IMR-90 (cell line): ENCODE data around the gene RNASEH2B. TPM values are rescaled to one million over a fixed set of nuclear protein-coding genes. Genes with fewer than 3 reads are reported as not detected.

ENCODE experiments used
- ATAC-seq: fragments of 200-7000 bp; cut with Tn5 transposase; 2 replicates; pipeline ENCODE4 v1.9.1; 2020; ENCODE audit warnings: low read depth, mild to moderate bottlenecking, moderate library complexity
- BruUV-seq: library from RNA; stranded (reverse); fragments of 400-500 nt; replicated peaks from 2 replicates; lab custom pipeline; 2021; lab: Mats Ljungman, UMichigan
- CTCF ChIA-PET: fragments of 300-600 bp; formaldehyde crosslinking; extraction: SDS; loops from one replicate; lab custom pipeline; 2021; ENCODE audit warnings: antibody characterized with exemption; lab: Yijun Ruan, JAX
- POLR2A ChIA-PET: fragments of 300-600 bp; sonication (Branson Sonifier 250); formaldehyde crosslinking; loops from one replicate; lab custom pipeline; 2022; ENCODE audit warnings: antibody characterized with exemption; ENCODE audit not compliant: unreplicated experiment; lab: Charles Lee
- DNase-seq: peaks from one replicate; pipeline ENCODE4 v3.0.0; 2013
- H2AFZ ChIP-seq: replicated peaks from 2 replicates; pipeline ENCODE3; 2013; ENCODE audit warnings: low read length, mild to moderate bottlenecking; ENCODE audit not compliant: poor library complexity
- H2AK5ac ChIP-seq: 2 replicates; pipeline ENCODE4 v1.6.1; 2013; ENCODE audit warnings: low read depth, low read length, inconsistent platforms
- H2AK9ac ChIP-seq: replicated peaks from 2 replicates; pipeline ENCODE3; 2013; ENCODE audit warnings: mild to moderate bottlenecking, low read depth, low read length, moderate library complexity; ENCODE audit not compliant: poor library complexity
- H2BK120ac ChIP-seq: 2 replicates; pipeline ENCODE4 v1.6.1; 2013; ENCODE audit warnings: low read depth, low read length, inconsistent platforms
- H2BK15ac ChIP-seq: 3 replicates; pipeline ENCODE4 v1.6.1; 2013; ENCODE audit warnings: low read depth, low read length, inconsistent platforms
- H2BK20ac ChIP-seq: 2 replicates; pipeline ENCODE4 v1.6.1; 2013; ENCODE audit warnings: low read depth, mild to moderate bottlenecking, inconsistent platforms, low read length, moderate library complexity
- H2BK5ac ChIP-seq: 2 replicates; pipeline ENCODE4 v1.6.1; 2013; ENCODE audit warnings: mild to moderate bottlenecking, low read depth, low read length, inconsistent platforms; ENCODE audit not compliant: poor library complexity, severe bottlenecking
- H3K14ac ChIP-seq: replicated peaks from 2 replicates; pipeline ENCODE4 v1.6.1; 2013; ENCODE audit warnings: low read depth, low read length, inconsistent platforms
- H3K18ac ChIP-seq: 2 replicates; pipeline ENCODE4 v1.6.1; 2013; ENCODE audit warnings: low read depth, low read length, control low read depth
- H3K23ac ChIP-seq: 2 replicates; pipeline ENCODE4 v1.6.1; 2013; ENCODE audit warnings: low read depth, low read length, inconsistent platforms
- H3K27ac ChIP-seq: 2 replicates; pipeline ENCODE4 v1.5.1; 2013; ENCODE audit warnings: mild to moderate bottlenecking, control low read depth, low read length; ENCODE audit not compliant: insufficient read depth
- H3K27me3 ChIP-seq: 2 replicates; pipeline ENCODE4 v1.6.1; 2013; ENCODE audit warnings: low read length; ENCODE audit not compliant: control insufficient read depth, insufficient read depth
- H3K36me3 ChIP-seq: 2 replicates; pipeline ENCODE4 v1.6.1; 2013; ENCODE audit warnings: low read length, mixed read lengths; ENCODE audit not compliant: control insufficient read depth, insufficient read depth
- H3K4ac ChIP-seq: 2 replicates; pipeline ENCODE4 v1.6.1; 2013; ENCODE audit warnings: low read depth, low read length, inconsistent platforms
- H3K4me1 ChIP-seq: 2 replicates; pipeline ENCODE4 v1.6.1; 2013; ENCODE audit warnings: low read length, mixed read lengths; ENCODE audit not compliant: control insufficient read depth, insufficient read depth
- H3K4me2 ChIP-seq: 2 replicates; pipeline ENCODE4 v1.6.1; 2013; ENCODE audit warnings: low read depth, mild to moderate bottlenecking, control low read depth, low read length, moderate library complexity
- H3K4me3 ChIP-seq: 2 replicates; pipeline ENCODE4 v1.5.1; 2013; ENCODE audit warnings: low read depth, mild to moderate bottlenecking, control low read depth, low read length, moderate library complexity; ENCODE audit not compliant: insufficient read depth
- H3K56ac ChIP-seq: 2 replicates; pipeline ENCODE4 v1.6.1; 2013; ENCODE audit warnings: low read length, inconsistent platforms; ENCODE audit not compliant: insufficient read depth; ENCODE audit errors: extremely low read depth
- H3K79me1 ChIP-seq, 2 experiments: 2 replicates each; pipeline ENCODE4 v1.6.1; 2013; ENCODE audit warnings: low read length in 2 of 2, inconsistent platforms in 1 of 2, low read depth in 1 of 2
- H3K9ac ChIP-seq: 2 replicates; pipeline ENCODE4 v1.6.1; 2013; ENCODE audit warnings: low read depth, low read length, control low read depth
- H3K9me1 ChIP-seq: 2 replicates; pipeline ENCODE4 v1.6.1; 2013; ENCODE audit warnings: low read length, inconsistent platforms; ENCODE audit not compliant: insufficient read depth
- H3K9me3 ChIP-seq: 2 replicates; pipeline ENCODE4 v1.6.1; 2013; ENCODE audit warnings: low read length; ENCODE audit not compliant: control insufficient read depth, insufficient read depth
- H4K20me1 ChIP-seq: 2 replicates; pipeline ENCODE4 v1.6.1; 2013; ENCODE audit warnings: low read length, inconsistent platforms; ENCODE audit not compliant: insufficient read depth
- H4K5ac ChIP-seq: 2 replicates; pipeline ENCODE4 v1.6.1; 2013; ENCODE audit warnings: mild to moderate bottlenecking, low read depth, low read length, control low read depth
- H4K8ac ChIP-seq, 2 experiments: 2 replicates each; pipeline ENCODE4 v1.6.1; 2013; ENCODE audit warnings: low read depth in 2 of 2, low read length in 2 of 2, control low read depth in 1 of 2, inconsistent platforms in 1 of 2
- H4K91ac ChIP-seq: 2 replicates; pipeline ENCODE4 v1.6.1; 2013; ENCODE audit warnings: low read depth, low read length, inconsistent platforms; ENCODE audit not compliant: insufficient read depth
- BHLHE40 ChIP-seq: fragments of 150-350 bp; IDR thresholded peaks from 2 replicates; pipeline ENCODE4 v1.6.1; 2016; ENCODE audit warnings: mild to moderate bottlenecking, low read depth, low read length
- CEBPB ChIP-seq: IDR thresholded peaks from 2 replicates; pipeline ENCODE4 v1.6.1; 2012; ENCODE audit warnings: low read depth, low read length, improper control_type of control experiment
- CHD1 ChIP-seq: IDR thresholded peaks from 2 replicates; pipeline ENCODE4 v1.6.1; 2012; ENCODE audit warnings: low read depth, low read length, improper control_type of control experiment
- CTCF ChIP-seq: conservative IDR thresholded peaks from 2 replicates; pipeline ENCODE4 v1.5.1; 2012; ENCODE audit warnings: mild to moderate bottlenecking, low read depth, low read length, improper control_type of control experiment
- FOS ChIP-seq: fragments of 150-350 bp; IDR thresholded peaks from 2 replicates; pipeline ENCODE4 v1.6.1; 2016; ENCODE audit warnings: low read depth, low read length
- MAFK ChIP-seq: IDR thresholded peaks from 2 replicates; pipeline ENCODE4 v1.6.1; 2012; ENCODE audit warnings: low read depth, low read length, improper control_type of control experiment
- MAZ ChIP-seq: IDR thresholded peaks from 2 replicates; pipeline ENCODE4 v1.6.1; 2012; ENCODE audit warnings: low read depth, mild to moderate bottlenecking, low read length, improper control_type of control experiment, moderate library complexity, borderline replicate concordance
- MXI1 ChIP-seq: IDR thresholded peaks from 2 replicates; pipeline ENCODE4 v1.6.1; 2012; ENCODE audit warnings: low read depth, mild to moderate bottlenecking, low read length, moderate library complexity, borderline replicate concordance
- NFE2L2 ChIP-seq: fragments of 150-350 bp; IDR thresholded peaks from 2 replicates; pipeline ENCODE4 v1.6.1; 2016; ENCODE audit warnings: low read depth, mild to moderate bottlenecking, low read length
- POLR2A ChIP-seq: IDR thresholded peaks from 2 replicates; pipeline ENCODE4 v1.6.1; 2012; ENCODE audit warnings: mild to moderate bottlenecking, low read depth, low read length
- RAD21 ChIP-seq: IDR thresholded peaks from 2 replicates; pipeline ENCODE4 v1.6.1; 2012; ENCODE audit warnings: low read length, improper control_type of control experiment
- RCOR1 ChIP-seq: IDR thresholded peaks from 2 replicates; pipeline ENCODE4 v1.6.1; 2012; ENCODE audit warnings: mild to moderate bottlenecking, low read length, improper control_type of control experiment; ENCODE audit not compliant: insufficient replicate concordance
- SMC3 ChIP-seq: fragments of 150-350 bp; IDR thresholded peaks from 2 replicates; pipeline ENCODE4 v1.6.1; 2016; ENCODE audit warnings: low read depth, mild to moderate bottlenecking, antibody characterized with exemption, low read length, moderate library complexity
- WGBS, 2 experiments: methylation state at CpG; one replicate each; pipeline versions ENCODE4 v1.1.5 to v1.1.7; 2013; ENCODE audit warnings: missing lambda C conversion rate in 2 of 2; ENCODE audit not compliant: insufficient read length in 1 of 2; ENCODE audit errors: extremely low coverage in 2 of 2; 5-methylcytosine and 5-hydroxymethylcytosine counted together
- dilution Hi-C: fragments of 300-500 bp; cut with HindIII; formaldehyde crosslinking; loops from one replicate; pipeline ENCODE4 v1.14.3; 2018; ENCODE audit warnings: low sequenced_read_pairs; ENCODE audit not compliant: unreplicated experiment
- in situ Hi-C: fragments of 300-500 bp; cut with MboI; formaldehyde crosslinking; loops from 3 replicates; pipeline ENCODE4 v1.14.3; 2019; ENCODE audit warnings: low sequenced_read_pairs, inconsistent platforms, mixed read lengths
- intact Hi-C: fragments of 100-400 bp; cut with micrococcal nuclease; formaldehyde crosslinking; loops from 2 replicates; pipeline ENCODE4 v1.10.0; 2022
- polyA plus RNA-seq, 3 experiments: library from polyadenylated mRNA; depleted of rRNA; stranded (reverse); fragments of >200 nt; gene quantifications; 2 replicates each; pipeline ENCODE4 v1.2.3, GENCODE V29; 2012; ENCODE audit warnings: low replicate concordance in 1 of 3
- total RNA-seq: library from RNA; depleted of rRNA; stranded (reverse); fragments of >200 nt; gene quantifications from 2 replicates; pipeline ENCODE4 v1.2.3, GENCODE V29; 2012
- TF ChIP-seq, protein P1 (sequence below): fragments of 150-350 bp; IDR thresholded peaks from 2 replicates; pipeline ENCODE4 v1.6.1; 2016; ENCODE audit warnings: low read depth, mild to moderate bottlenecking, low read length, moderate library complexity, borderline replicate concordance
- TF ChIP-seq, protein P2 (sequence below): fragments of 150-350 bp; IDR thresholded peaks from 2 replicates; pipeline ENCODE4 v1.6.1; 2017; ENCODE audit warnings: mild to moderate bottlenecking, antibody characterized with exemption, low read length, low read depth

The RNASEH2B gene
- total and polyA plus RNA-seq, 2 of the 4 experiments (the other 2 are of a cell fraction): 11.2 to 14.2 TPM

DNA sequence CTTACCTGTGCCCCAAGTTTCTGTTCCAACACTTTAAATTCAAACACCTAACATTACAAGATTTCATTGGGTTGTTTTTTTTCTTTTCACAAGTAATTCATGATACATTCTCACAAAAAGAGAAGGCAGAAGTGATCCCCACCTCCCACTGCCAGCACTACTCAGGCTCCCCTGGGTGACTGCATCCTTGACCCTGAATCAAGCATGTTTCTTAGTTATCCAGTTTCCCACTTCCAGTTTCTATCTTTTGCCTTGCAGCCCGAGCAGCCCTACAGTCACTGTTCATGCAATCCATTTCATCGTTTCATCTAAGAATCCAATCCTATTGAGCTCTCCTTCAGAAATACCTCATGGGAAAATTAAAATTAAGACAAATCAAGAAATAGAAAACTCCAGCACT, 61.4 kb downstream of the RNASEH2B start:
- H4K8ac ChIP-seq: no peak overlapping the region
- no TSS peak for BruUV-seq
- no peak overlapping the region for H4K5ac ChIP-seq
- H3K4me1 ChIP-seq: no peaks in the 10 kb centered on the region
- CTCF ChIA-PET: no interaction called here
- H3K9me1 ChIP-seq: no peaks in the 10 kb centered on the region; the same call in 1 of the 2 replicates
- in situ Hi-C loops (no loop called here), dilution Hi-C loops (no loop called here), intact Hi-C loops (no loop called here)
- no peaks in the 10 kb centered on the region for H4K20me1 ChIP-seq
- H3K36me3 ChIP-seq: no peaks in the 10 kb centered on the region
- no peak overlapping the region for H4K91ac ChIP-seq
- H3K18ac ChIP-seq: no peak overlapping the region
- TF ChIP-seq NFE2L2 (no peak), POLR2A (no peak), CHD1 (no peak), RAD21 (no peak), CEBPB (no peak), SMC3 (no peak), MXI1 (no peak), RCOR1 (no peak), MAZ (no peak), MAFK (no peak), BHLHE40 (no peak), CTCF (no peak), FOS (no peak)
- TF ChIP-seq, protein P1, sequence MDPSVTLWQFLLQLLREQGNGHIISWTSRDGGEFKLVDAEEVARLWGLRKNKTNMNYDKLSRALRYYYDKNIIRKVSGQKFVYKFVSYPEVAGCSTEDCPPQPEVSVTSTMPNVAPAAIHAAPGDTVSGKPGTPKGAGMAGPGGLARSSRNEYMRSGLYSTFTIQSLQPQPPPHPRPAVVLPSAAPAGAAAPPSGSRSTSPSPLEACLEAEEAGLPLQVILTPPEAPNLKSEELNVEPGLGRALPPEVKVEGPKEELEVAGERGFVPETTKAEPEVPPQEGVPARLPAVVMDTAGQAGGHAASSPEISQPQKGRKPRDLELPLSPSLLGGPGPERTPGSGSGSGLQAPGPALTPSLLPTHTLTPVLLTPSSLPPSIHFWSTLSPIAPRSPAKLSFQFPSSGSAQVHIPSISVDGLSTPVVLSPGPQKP: no peak
- TF ChIP-seq, protein P2, sequence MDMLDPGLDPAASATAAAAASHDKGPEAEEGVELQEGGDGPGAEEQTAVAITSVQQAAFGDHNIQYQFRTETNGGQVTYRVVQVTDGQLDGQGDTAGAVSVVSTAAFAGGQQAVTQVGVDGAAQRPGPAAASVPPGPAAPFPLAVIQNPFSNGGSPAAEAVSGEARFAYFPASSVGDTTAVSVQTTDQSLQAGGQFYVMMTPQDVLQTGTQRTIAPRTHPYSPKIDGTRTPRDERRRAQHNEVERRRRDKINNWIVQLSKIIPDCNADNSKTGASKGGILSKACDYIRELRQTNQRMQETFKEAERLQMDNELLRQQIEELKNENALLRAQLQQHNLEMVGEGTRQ: no peak
- no peak overlapping the region for H3K27ac ChIP-seq
- H3K9ac ChIP-seq: no peak overlapping the region
- no peak overlapping the region for H3K4ac ChIP-seq
- H3K4me3 ChIP-seq: no peak overlapping the region
- no CpG with 5 or more reads among the region's 2 CpGs for WGBS, 2 experiments
- H2AK9ac ChIP-seq: no peak overlapping the region
- H3K9me3 ChIP-seq: no peaks in the 10 kb centered on the region
- H3K79me1 ChIP-seq: no peaks in the 10 kb centered on the region
- no peak overlapping the region for H3K4me2 ChIP-seq
- POLR2A ChIA-PET: interaction anchor here (0.7 kb wide), 1 partner anchor 119 kb away, joined by 3 read pairs; no protein-coding TSS in a partner anchor
- no peak overlapping the region for H2AFZ ChIP-seq
- H2BK15ac ChIP-seq: no peak overlapping the region
- no peak overlapping the region for H3K23ac ChIP-seq
- no peak overlapping the region for H3K56ac ChIP-seq
- H2BK5ac ChIP-seq: no peak overlapping the region
- H2AK5ac ChIP-seq: no peak overlapping the region
- no peaks in the 10 kb centered on the region for H3K27me3 ChIP-seq
- no peak overlapping the region for H3K14ac ChIP-seq
- H2BK20ac ChIP-seq: no peak overlapping the region
- ATAC-seq (no peak), DNase-seq (no peak)
- H2BK120ac ChIP-seq: no peak overlapping the region
